ENCODE data around the gene NR1H3. TPM values are rescaled to one million over a fixed set of nuclear protein-coding genes. Genes with fewer than 3 reads are reported as not detected.

NR1H3 gene
- total RNA-seq, 1 donor from 2014 or later = 14.4 TPM

GRCh38 chr11:47244448-47245350, 13.1 kb upstream of the NR1H3 start:
- TF ChIP-seq CTCF (IDR thresholded peaks at IDR 0.05) = no peak

GRCh38 chr11:47245611-47246357, 12.0 kb upstream of the NR1H3 start:
- H3K9me3 Mint-ChIP-seq (ENCODE audit: unreplicated experiment) = no peaks in the 10 kb centered on the region
- no peak overlapping the region for H3K27ac Mint-ChIP-seq (ENCODE audit: unreplicated experiment)
- TF ChIP-seq CTCF (IDR thresholded peaks at IDR 0.05) = no peak
- H3K4me3 Mint-ChIP-seq (ENCODE audit: unreplicated experiment) = no peak overlapping the region
- peaks cover 33% of the 10 kb centered on the region for H3K36me3 Mint-ChIP-seq (ENCODE audit: unreplicated experiment)
- peaks cover 19% of the 10 kb centered on the region for H3K4me1 Mint-ChIP-seq (ENCODE audit: unreplicated experiment)
- no peaks in the 10 kb centered on the region for H3K27me3 Mint-ChIP-seq (ENCODE audit: unreplicated experiment)
- no peak for DNase-seq (ENCODE audit: extremely low spot score, unreplicated experiment)

More at GRCh38 chr11:47244448-47245350, 13.1 kb upstream of the NR1H3 start:
- DNase-seq (ENCODE audit: extremely low spot score, unreplicated experiment) = peak; percentile 84
- Mint-ChIP-seq H3K27me3 (ENCODE audit: unreplicated experiment) (no peaks in the 10 kb centered on the region), H3K27ac (ENCODE audit: unreplicated experiment) (no peak overlapping the region), H3K9me3 (ENCODE audit: unreplicated experiment) (no peaks in the 10 kb centered on the region), H3K36me3 (ENCODE audit: unreplicated experiment) (peaks cover 41% of the 10 kb centered on the region), H3K4me1 (ENCODE audit: unreplicated experiment) (peaks cover 18% of the 10 kb centered on the region), H3K4me3 (ENCODE audit: unreplicated experiment) (no peak overlapping the region)

- peaks cover 19% of the 10 kb centered on the region for H3K4me1 Mint-ChIP-seq (ENCODE audit: unreplicated experiment)
- DNase-seq (ENCODE audit: extremely low spot score, unreplicated experiment) = no peak
- H3K36me3 Mint-ChIP-seq (ENCODE audit: unreplicated experiment) = peaks cover 20% of the 10 kb centered on the region
- H3K9me3 Mint-ChIP-seq (ENCODE audit: unreplicated experiment) = no peaks in the 10 kb centered on the region
- H3K27ac Mint-ChIP-seq (ENCODE audit: unreplicated experiment) = no peak overlapping the region
- no peaks in the 10 kb centered on the region for H3K27me3 Mint-ChIP-seq (ENCODE audit: unreplicated experiment)
- no peak for TF ChIP-seq CTCF (IDR thresholded peaks at IDR 0.05)
- H3K4me3 Mint-ChIP-seq (ENCODE audit: unreplicated experiment) = peak overlapping the region; percentile 95
Observed at GRCh38 chr11:47247502-47247901, 10.3 kb upstream of the NR1H3 start.

GRCh38 chr11:47248304-47248663, 9.5 kb upstream of the NR1H3 start:
- Mint-ChIP-seq H3K4me3 (ENCODE audit: unreplicated experiment) (peak overlapping the region; percentile 95), H3K36me3 (ENCODE audit: unreplicated experiment) (peaks cover 16% of the 10 kb centered on the region), H3K27me3 (ENCODE audit: unreplicated experiment) (no peaks in the 10 kb centered on the region), H3K27ac (ENCODE audit: unreplicated experiment) (peak overlapping the region; percentile 98), H3K4me1 (ENCODE audit: unreplicated experiment) (peaks cover 19% of the 10 kb centered on the region), H3K9me3 (ENCODE audit: unreplicated experiment) (no peaks in the 10 kb centered on the region)
- DNase-seq (ENCODE audit: extremely low spot score, unreplicated experiment) = no peak
- TF ChIP-seq CTCF (IDR thresholded peaks at IDR 0.05) = no peak
